ENCODE measurements around the gene FRMD6.

The FRMD6 gene

GRCh38 chr14:51658441-51659173 lies 6.9 kb downstream of the FRMD6 start:
- no peak overlapping the region for H2AFZ ChIP-seq (ENCODE audit: low read depth, low read length, severe bottlenecking)
- no peak overlapping the region for H3K27ac ChIP-seq (ENCODE audit: low read depth, low read length)
- no peaks in the 10 kb centered on the region for H3K79me2 ChIP-seq (ENCODE audit: insufficient read depth, low read length)
- no peaks in the 10 kb centered on the region for H3K27me3 ChIP-seq (ENCODE audit: low read length)
- no peaks in the 10 kb centered on the region for H3K9me3 ChIP-seq (ENCODE audit: insufficient read depth, low read length)
- no peaks in the 10 kb centered on the region for H3F3A ChIP-seq (ENCODE audit: insufficient read depth)
- no peaks in the 10 kb centered on the region for H3K36me3 ChIP-seq (ENCODE audit: low read length)
- no peaks in the 10 kb centered on the region for H4K20me1 ChIP-seq (ENCODE audit: low read depth, low read length)
- no peak overlapping the region for H3K4me3 ChIP-seq (ENCODE audit: insufficient read depth, low read length, poor library complexity, severe bottlenecking)
- H3K4me2 ChIP-seq (ENCODE audit: low read depth, low read length, poor library complexity, severe bottlenecking), result no peak overlapping the region
- H3K9ac ChIP-seq (ENCODE audit: low read length), result no peak overlapping the region
- TF ChIP-seq EZH2phosphoT487 (conservative IDR thresholded peaks at IDR 0.05; ENCODE audit: low read length) (no peak), CTCF (IDR thresholded peaks at IDR 0.05; ENCODE audit: insufficient read depth, low read length, poor library complexity, severe bottlenecking) (no peak)
- H3K9me2 ChIP-seq (replicated peaks; ENCODE audit: insufficient read depth, low read length), result no peaks in the 10 kb centered on the region

- TF ChIP-seq CTCF (IDR thresholded peaks at IDR 0.05; ENCODE audit: insufficient read depth, low read length, poor library complexity, severe bottlenecking) (no peak), EZH2phosphoT487 (conservative IDR thresholded peaks at IDR 0.05; ENCODE audit: low read length) (no peak)
- Histone ChIP-seq H3K27me3 (ENCODE audit: low read length) (no peaks in the 10 kb centered on the region), H3K27ac (ENCODE audit: low read depth, low read length) (no peak overlapping the region), H3K36me3 (ENCODE audit: low read length) (no peaks in the 10 kb centered on the region), H3K79me2 (ENCODE audit: insufficient read depth, low read length) (no peaks in the 10 kb centered on the region), H3K4me3 (ENCODE audit: insufficient read depth, low read length, poor library complexity, severe bottlenecking) (no peak overlapping the region), H3K9me2 (replicated peaks; ENCODE audit: insufficient read depth, low read length) (no peaks in the 10 kb centered on the region), H4K20me1 (ENCODE audit: low read depth, low read length) (no peaks in the 10 kb centered on the region), H3K4me2 (ENCODE audit: low read depth, low read length, poor library complexity, severe bottlenecking) (no peak overlapping the region), H2AFZ (ENCODE audit: low read depth, low read length, severe bottlenecking) (no peak overlapping the region), H3K9me3 (ENCODE audit: insufficient read depth, low read length) (no peaks in the 10 kb centered on the region), H3F3A (ENCODE audit: insufficient read depth) (no peaks in the 10 kb centered on the region), H3K9ac (ENCODE audit: low read length) (no peak overlapping the region)
Measured at GRCh38 chr14:51660741-51661140, 9.0 kb downstream of the FRMD6 start.

- no peak overlapping the region for H2AFZ ChIP-seq (ENCODE audit: low read depth, low read length, severe bottlenecking)
- H3K4me3 ChIP-seq (ENCODE audit: insufficient read depth, low read length, poor library complexity, severe bottlenecking), result no peak overlapping the region
- H3K27ac ChIP-seq (ENCODE audit: low read depth, low read length), result no peak overlapping the region
- H3K79me2 ChIP-seq (ENCODE audit: insufficient read depth, low read length), result no peaks in the 10 kb centered on the region
- no peaks in the 10 kb centered on the region for H4K20me1 ChIP-seq (ENCODE audit: low read depth, low read length)
- H3K27me3 ChIP-seq (ENCODE audit: low read length), result no peaks in the 10 kb centered on the region
- no peak overlapping the region for H3K4me2 ChIP-seq (ENCODE audit: low read depth, low read length, poor library complexity, severe bottlenecking)
- H3K9me2 ChIP-seq (replicated peaks; ENCODE audit: insufficient read depth, low read length), result no peaks in the 10 kb centered on the region
- TF ChIP-seq EZH2phosphoT487 (conservative IDR thresholded peaks at IDR 0.05; ENCODE audit: low read length) (no peak), CTCF (IDR thresholded peaks at IDR 0.05; ENCODE audit: insufficient read depth, low read length, poor library complexity, severe bottlenecking) (no peak)
- no peaks in the 10 kb centered on the region for H3K36me3 ChIP-seq (ENCODE audit: low read length)
- no peak overlapping the region for H3K9ac ChIP-seq (ENCODE audit: low read length)
- H3F3A ChIP-seq (ENCODE audit: insufficient read depth), result no peaks in the 10 kb centered on the region
- H3K9me3 ChIP-seq (ENCODE audit: insufficient read depth, low read length), result no peaks in the 10 kb centered on the region
Measured at GRCh38 chr14:51661504-51661903, 9.8 kb downstream of the FRMD6 start.
